GM10266 (cell line): Measurements from ENCODE around the gene TNNC1.

Source experiments
- DNase-seq: peaks from one replicate; pipeline ENCODE4 v3.0.0; 2012; ENCODE audit errors: extremely low spot score
- TF ChIP-seq, protein P1 (sequence below): IDR thresholded peaks from 2 replicates; pipeline ENCODE4 v1.5.1; 2012; ENCODE audit warnings: mild to moderate bottlenecking, low read depth; ENCODE audit not compliant: control insufficient read depth, insufficient read depth; ENCODE audit errors: missing control alignments

The TNNC1 gene

DNA sequence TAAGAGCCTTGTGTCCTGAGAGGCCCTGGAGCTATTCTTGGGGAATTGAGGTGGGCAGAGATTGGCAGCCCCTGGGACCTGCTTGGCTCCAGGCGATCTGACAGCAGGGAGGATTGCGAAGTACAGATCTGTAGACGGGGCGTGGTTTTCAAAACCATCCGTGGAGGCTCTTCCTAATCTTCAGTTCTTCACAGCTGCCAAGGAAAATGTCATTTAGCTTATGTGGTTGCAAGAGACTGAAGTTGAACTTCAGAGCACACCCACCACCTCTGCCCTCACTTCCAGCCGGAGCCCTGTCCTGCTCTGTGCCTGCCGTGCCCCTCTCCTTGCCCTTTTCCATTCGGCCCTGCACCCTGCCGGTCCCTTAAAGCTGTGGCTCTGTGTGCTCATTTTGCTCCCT is 14.5 kb upstream of the TNNC1 start:
- no peak for DNase-seq
- TF ChIP-seq, protein P1, sequence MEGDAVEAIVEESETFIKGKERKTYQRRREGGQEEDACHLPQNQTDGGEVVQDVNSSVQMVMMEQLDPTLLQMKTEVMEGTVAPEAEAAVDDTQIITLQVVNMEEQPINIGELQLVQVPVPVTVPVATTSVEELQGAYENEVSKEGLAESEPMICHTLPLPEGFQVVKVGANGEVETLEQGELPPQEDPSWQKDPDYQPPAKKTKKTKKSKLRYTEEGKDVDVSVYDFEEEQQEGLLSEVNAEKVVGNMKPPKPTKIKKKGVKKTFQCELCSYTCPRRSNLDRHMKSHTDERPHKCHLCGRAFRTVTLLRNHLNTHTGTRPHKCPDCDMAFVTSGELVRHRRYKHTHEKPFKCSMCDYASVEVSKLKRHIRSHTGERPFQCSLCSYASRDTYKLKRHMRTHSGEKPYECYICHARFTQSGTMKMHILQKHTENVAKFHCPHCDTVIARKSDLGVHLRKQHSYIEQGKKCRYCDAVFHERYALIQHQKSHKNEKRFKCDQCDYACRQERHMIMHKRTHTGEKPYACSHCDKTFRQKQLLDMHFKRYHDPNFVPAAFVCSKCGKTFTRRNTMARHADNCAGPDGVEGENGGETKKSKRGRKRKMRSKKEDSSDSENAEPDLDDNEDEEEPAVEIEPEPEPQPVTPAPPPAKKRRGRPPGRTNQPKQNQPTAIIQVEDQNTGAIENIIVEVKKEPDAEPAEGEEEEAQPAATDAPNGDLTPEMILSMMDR, result no peak

DNA sequence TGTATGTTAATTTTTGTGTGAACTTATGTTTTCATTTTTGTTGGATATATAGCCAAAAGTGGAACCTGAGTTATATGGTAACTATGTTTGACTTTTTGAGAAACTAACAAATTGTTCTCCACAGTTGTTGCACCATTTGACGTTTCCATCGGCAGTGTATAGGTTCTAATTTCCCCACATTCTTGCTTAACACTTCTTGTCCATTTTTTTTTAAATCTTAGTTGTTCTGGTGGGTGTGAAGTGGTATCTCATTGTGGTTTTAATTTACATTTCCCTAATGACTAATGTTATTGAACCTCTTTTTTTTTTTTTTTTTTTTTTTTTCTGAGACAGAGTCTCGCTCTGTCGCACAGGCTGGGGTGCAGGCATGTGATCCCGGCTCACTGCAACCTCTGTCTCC is 9.6 kb upstream of the TNNC1 start:
- no peak for DNase-seq
- TF ChIP-seq, protein P1, result no peak

DNA sequence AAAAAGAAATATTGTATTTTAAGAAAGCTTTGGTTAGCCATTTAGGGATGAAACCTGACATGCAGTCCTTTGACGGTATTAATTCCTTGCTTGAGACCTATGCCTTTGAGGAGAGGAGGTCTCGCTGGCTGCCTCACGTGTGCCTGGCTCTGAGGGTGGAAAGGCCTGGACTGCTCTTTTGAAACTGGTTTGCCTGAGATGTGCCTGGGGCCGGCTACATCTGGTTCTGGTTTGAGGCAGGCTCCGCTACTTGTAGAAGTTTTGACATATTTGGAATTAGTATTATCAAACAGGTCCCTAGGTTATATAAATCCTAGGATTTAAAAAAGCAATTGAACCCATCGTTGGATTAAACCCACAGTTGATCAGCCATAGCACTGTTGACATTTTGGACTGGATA is 8.0 kb upstream of the TNNC1 start:
- DNase-seq, result no peak
- TF ChIP-seq, protein P1, result no peak

DNA sequence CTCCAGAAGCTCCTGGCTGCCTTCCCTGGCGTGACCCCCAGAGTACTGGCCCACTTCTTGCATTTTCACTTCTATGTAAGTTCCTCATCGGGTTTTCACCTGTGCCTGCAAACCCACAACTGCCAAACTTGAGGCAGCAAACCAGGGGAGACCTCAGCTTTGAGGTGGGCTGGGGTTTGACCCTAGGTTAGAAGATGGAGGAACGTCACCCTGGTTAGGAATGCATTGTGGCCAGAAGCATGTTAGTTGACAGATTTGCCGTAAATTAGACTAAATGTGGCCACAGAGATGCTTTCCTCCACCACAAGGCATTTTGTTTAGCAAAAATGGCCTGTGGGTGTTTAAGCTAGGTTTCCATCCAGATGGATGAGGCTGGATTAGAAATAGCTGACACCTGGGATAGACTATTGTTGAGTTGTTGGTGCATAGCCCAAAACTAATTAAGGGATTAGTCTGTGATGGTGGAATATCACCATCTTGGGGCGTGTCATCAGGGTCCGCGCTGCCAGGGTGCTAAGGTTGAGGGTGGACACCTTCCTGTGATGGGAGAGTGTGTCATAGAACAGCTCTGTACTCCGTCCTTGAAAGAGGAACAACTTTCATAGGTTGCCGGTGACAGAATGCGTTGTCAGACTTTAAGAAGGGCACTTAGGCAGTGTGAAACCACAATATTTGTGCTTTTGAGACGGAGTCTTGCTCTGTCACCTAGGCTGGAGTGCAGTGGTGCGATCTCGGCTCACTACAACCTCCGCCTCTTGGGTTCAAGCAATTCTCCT is 5.1 kb upstream of the TNNC1 start:
- no peak for DNase-seq
- TF ChIP-seq, protein P1, result no peak

DNA sequence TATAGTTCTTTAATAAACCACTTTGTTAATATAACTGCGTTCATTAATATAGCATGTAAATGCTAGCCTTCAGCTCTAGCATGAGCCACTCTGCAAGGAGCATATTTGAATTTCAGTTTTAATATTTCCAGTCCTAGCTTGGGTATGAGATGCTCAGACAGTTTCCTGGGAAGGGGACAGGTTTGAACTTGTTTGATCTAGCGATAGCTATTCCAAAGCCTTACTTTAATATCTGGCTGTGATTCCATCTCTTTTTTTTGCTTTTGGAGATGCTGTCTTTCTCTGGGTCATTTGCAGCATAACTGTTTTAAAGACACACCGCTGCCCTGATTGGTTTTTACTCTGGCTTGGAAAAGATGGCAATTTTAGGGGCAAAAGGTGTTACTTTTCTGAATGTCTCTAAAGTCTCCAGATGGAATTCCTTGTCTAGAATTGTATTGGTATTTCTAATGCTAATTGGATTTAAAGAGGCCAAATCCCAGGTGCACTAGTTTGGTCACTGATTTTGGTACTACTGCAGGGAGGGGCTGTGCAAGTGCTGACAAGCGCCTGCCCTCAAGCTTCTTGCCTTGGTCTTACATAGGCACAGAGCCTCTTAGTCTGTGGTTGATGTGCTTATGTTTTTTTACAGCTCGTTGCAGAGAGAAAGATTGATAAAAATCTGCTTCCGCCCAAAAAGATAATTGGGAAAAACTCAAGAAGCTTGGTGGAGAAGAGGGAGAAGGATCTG is 4.4 kb upstream of the TNNC1 start:
- DNase-seq, result no peak
- TF ChIP-seq, protein P1, result no peak

DNA sequence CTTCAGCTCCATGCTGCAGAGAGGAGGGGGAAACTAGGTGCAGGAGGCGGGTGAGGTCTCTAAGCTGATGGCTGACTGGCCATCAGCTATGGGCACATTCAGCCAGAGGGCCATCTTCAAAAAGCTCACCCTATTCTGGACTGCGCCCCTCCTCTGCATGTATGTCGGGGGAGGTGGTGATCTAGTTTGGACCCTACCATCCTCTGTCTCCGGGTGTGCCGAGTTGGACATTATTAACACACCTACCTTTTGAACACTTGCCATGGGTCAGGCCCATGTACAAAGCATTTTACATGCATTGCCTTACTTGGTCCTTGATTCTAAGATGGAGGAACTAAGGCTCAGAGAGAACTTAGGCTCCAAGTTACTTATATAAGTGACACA is 3.0 kb upstream of the TNNC1 start:
- TF ChIP-seq, protein P1, result no peak
- no peak for DNase-seq
